Vagina (tissue), 2 donors: ENCODE measurements around the gene FGA. TPM values are rescaled to one million over a fixed set of nuclear protein-coding genes. Genes with fewer than 3 reads are reported as not detected.

Experiments
- DNase-seq, 2 donors: peaks; one replicate each; pipeline ENCODE4 v3.0.0-alpha.2; 2017; ENCODE audit errors: extremely low spot score in 2 of 2
- H3K27ac ChIP-seq: fragments of 200-600 bp; sonication (generic); one replicate; pipeline ENCODE4 v1.5.1; 2019
- H3K27me3 ChIP-seq: fragments of 200-600 bp; sonication (generic); one replicate; pipeline ENCODE4 v1.5.1; 2019
- H3K36me3 ChIP-seq, 2 donors: fragments of 200-600 bp; sonication (generic); one replicate each; pipeline ENCODE4 v1.5.1; 2017 to 2019
- H3K4me1 ChIP-seq: fragments of 200-600 bp; sonication (generic); one replicate; pipeline ENCODE4 v1.5.1; 2019
- H3K4me3 ChIP-seq, 2 donors: fragments of 200-600 bp; sonication (generic); 1 replicate in 1 of 2; 2 replicates in 1 of 2; pipeline ENCODE4 v1.5.1; 2016 to 2019
- H3K9me3 ChIP-seq: fragments of 200-600 bp; sonication (generic); one replicate; pipeline ENCODE4 v1.5.1; 2019
- CTCF ChIP-seq, 3 experiments: fragments of 450-650 bp in 2 of 3; fragments of 200-600 bp in 1 of 3; sonication (generic) in 1 of 3; IDR thresholded peaks; one replicate each; pipeline ENCODE4 v1.5.1; 2017 to 2019; ENCODE audit warnings: antibody characterized with exemption in 3 of 3, mild to moderate bottlenecking in 2 of 3, moderate library complexity in 2 of 3
- POLR2A ChIP-seq, 2 donors: fragments of 450-650 bp; IDR thresholded peaks; one replicate each; pipeline ENCODE4 v1.6.1; 2017; ENCODE audit warnings: antibody characterized with exemption in 2 of 2, mild to moderate bottlenecking in 2 of 2, moderate library complexity in 2 of 2
- POLR2AphosphoS5 ChIP-seq, 2 donors: sonication (generic); formaldehyde crosslinking; IDR thresholded peaks; one replicate each; pipeline ENCODE4 v1.9.0; 2017; ENCODE audit warnings: antibody characterized with exemption in 2 of 2, mild to moderate bottlenecking in 2 of 2, low read depth in 1 of 2; ENCODE audit not compliant: insufficient read depth in 1 of 2
- intact Hi-C: fragments of 100-400 bp; cut with DNase I; formaldehyde crosslinking; loops from one replicate; pipeline ENCODE4 v1.15.1; 2023
- total RNA-seq: library from RNA; depleted of rRNA; stranded (reverse); fragments of >200 nt; gene quantifications from one replicate; pipeline ENCODE4 v1.2.3, GENCODE V29; 2016

FGA gene
- total RNA-seq, 1 donor from 2014 or later: not detected

GRCh38 chr4:154585369-154586018 lies 5.0 kb downstream of the FGA start:
- Histone ChIP-seq H3K9me3 (no peaks in the 10 kb centered on the region), H3K27me3 (no peaks in the 10 kb centered on the region), H3K4me1 (no peaks in the 10 kb centered on the region), H3K36me3 (no peaks in the 10 kb centered on the region), H3K27ac (no peak overlapping the region), H3K4me3 (no peak overlapping the region)
- intact Hi-C loops: no loop called here
- TF ChIP-seq POLR2AphosphoS5 (IDR thresholded peaks at IDR 0.05; ENCODE audit: insufficient read depth in 1 of 2, low read depth in 1 of 2): no peak
- TF ChIP-seq POLR2A (IDR thresholded peaks at IDR 0.05): no peak
- no peak for TF ChIP-seq CTCF (IDR thresholded peaks at IDR 0.05)
- no peak for DNase-seq

- intact Hi-C loops: no loop called here
- no peaks in the 10 kb centered on the region for H3K4me1 ChIP-seq
- no peak overlapping the region for H3K4me3 ChIP-seq
- H3K27me3 ChIP-seq: no peaks in the 10 kb centered on the region
- no peak for TF ChIP-seq CTCF (IDR thresholded peaks at IDR 0.05)
- TF ChIP-seq POLR2A (IDR thresholded peaks at IDR 0.05): no peak
- TF ChIP-seq POLR2AphosphoS5 (IDR thresholded peaks at IDR 0.05; ENCODE audit: insufficient read depth in 1 of 2, low read depth in 1 of 2): no peak
- H3K27ac ChIP-seq: no peak overlapping the region
- H3K36me3 ChIP-seq: no peaks in the 10 kb centered on the region
- DNase-seq: no peak
- H3K9me3 ChIP-seq: no peaks in the 10 kb centered on the region
Observed at GRCh38 chr4:154584259-154584658, 6.3 kb downstream of the FGA start.

- Histone ChIP-seq H3K27me3 (no peaks in the 10 kb centered on the region), H3K27ac (no peak overlapping the region), H3K9me3 (no peaks in the 10 kb centered on the region), H3K4me3 (no peak overlapping the region), H3K4me1 (no peaks in the 10 kb centered on the region), H3K36me3 (no peaks in the 10 kb centered on the region)
- intact Hi-C loops: no loop called here
- no peak for DNase-seq
- no peak for TF ChIP-seq CTCF (IDR thresholded peaks at IDR 0.05)
- TF ChIP-seq POLR2AphosphoS5 (IDR thresholded peaks at IDR 0.05; ENCODE audit: insufficient read depth in 1 of 2, low read depth in 1 of 2): no peak
- no peak for TF ChIP-seq POLR2A (IDR thresholded peaks at IDR 0.05)
Observed at GRCh38 chr4:154583677-154584076, 6.9 kb downstream of the FGA start.

GRCh38 chr4:154583230-154583629 lies 7.3 kb downstream of the FGA start:
- TF ChIP-seq POLR2AphosphoS5 (IDR thresholded peaks at IDR 0.05; ENCODE audit: insufficient read depth in 1 of 2, low read depth in 1 of 2) (no peak), CTCF (IDR thresholded peaks at IDR 0.05) (no peak), POLR2A (IDR thresholded peaks at IDR 0.05) (no peak)
- H3K36me3 ChIP-seq: no peaks in the 10 kb centered on the region

GRCh38 chr4:154582723-154583122 lies 7.8 kb downstream of the FGA start:
- TF ChIP-seq POLR2A (IDR thresholded peaks at IDR 0.05) (no peak), CTCF (IDR thresholded peaks at IDR 0.05) (no peak), POLR2AphosphoS5 (IDR thresholded peaks at IDR 0.05; ENCODE audit: insufficient read depth in 1 of 2, low read depth in 1 of 2) (no peak)
- no peak for DNase-seq
- H3K4me1 ChIP-seq: no peaks in the 10 kb centered on the region
- no peaks in the 10 kb centered on the region for H3K36me3 ChIP-seq
- no peaks in the 10 kb centered on the region for H3K27me3 ChIP-seq
- no peak overlapping the region for H3K27ac ChIP-seq
- no peak overlapping the region for H3K4me3 ChIP-seq
- intact Hi-C loops: no loop called here
- H3K9me3 ChIP-seq: no peaks in the 10 kb centered on the region

More at GRCh38 chr4:154583230-154583629, 7.3 kb downstream of the FGA start:
- no peak for DNase-seq
- intact Hi-C loops: no loop called here
- Histone ChIP-seq H3K4me1 (no peaks in the 10 kb centered on the region), H3K9me3 (no peaks in the 10 kb centered on the region), H3K27ac (no peak overlapping the region), H3K27me3 (no peaks in the 10 kb centered on the region), H3K4me3 (no peak overlapping the region)
